ENCODE measurements around the gene ITGAE.

Gene ITGAE

GRCh38 chr17:3796822-3797170 is 4.2 kb downstream of the ITGAE start:
- no peak for ATAC-seq
- TF ChIP-seq TSHZ2 (CRISPR knock-in tag; IDR thresholded peaks at IDR 0.05) (no peak), SNAI2 (CRISPR knock-in tag; IDR thresholded peaks at IDR 0.05) (no peak), TOX (CRISPR knock-in tag; IDR thresholded peaks at IDR 0.05; ENCODE audit: borderline replicate concordance) (no peak), OSR1 (CRISPR knock-in tag; IDR thresholded peaks at IDR 0.05) (no peak), ZFP30 (CRISPR knock-in tag; IDR thresholded peaks at IDR 0.05) (no peak)

GRCh38 chr17:3796110-3796821 is 4.7 kb downstream of the ITGAE start:
- no peak for TF ChIP-seq RARB (CRISPR knock-in tag; IDR thresholded peaks at IDR 0.05)
- no peak for TF ChIP-seq PATZ1 (CRISPR knock-in tag; IDR thresholded peaks at IDR 0.05; ENCODE audit: borderline replicate concordance)
- TF ChIP-seq OSR1 (CRISPR knock-in tag; IDR thresholded peaks at IDR 0.05), result no peak
- TF ChIP-seq ZC3H10 (CRISPR knock-in tag; IDR thresholded peaks at IDR 0.05), result no peak
- TF ChIP-seq GLIS3 (CRISPR knock-in tag; IDR thresholded peaks at IDR 0.05), result no peak
- no peak for TF ChIP-seq CSDC2 (CRISPR knock-in tag; IDR thresholded peaks at IDR 0.05)
- no peak for TF ChIP-seq POU6F1 (CRISPR knock-in tag; IDR thresholded peaks at IDR 0.05; ENCODE audit: borderline replicate concordance, low read depth)
- no peak for TF ChIP-seq CSRNP3 (CRISPR knock-in tag; IDR thresholded peaks at IDR 0.05)
- TF ChIP-seq ARNTL (CRISPR knock-in tag; IDR thresholded peaks at IDR 0.05; ENCODE audit: borderline replicate concordance, low read depth), result no peak
- no peak for TF ChIP-seq ZNF8 (CRISPR knock-in tag; IDR thresholded peaks at IDR 0.05)
- no peak for ATAC-seq

- TF ChIP-seq RARB (CRISPR knock-in tag; IDR thresholded peaks at IDR 0.05), result no peak
- no peak for TF ChIP-seq ESRRG (CRISPR knock-in tag; IDR thresholded peaks at IDR 0.05)
- TF ChIP-seq POU6F1 (CRISPR knock-in tag; IDR thresholded peaks at IDR 0.05; ENCODE audit: borderline replicate concordance, low read depth), result no peak
- no peak for TF ChIP-seq ZFP3 (CRISPR knock-in tag; IDR thresholded peaks at IDR 0.05)
- no peak for TF ChIP-seq ZNF8 (CRISPR knock-in tag; IDR thresholded peaks at IDR 0.05)
- no peak for TF ChIP-seq ARNTL (CRISPR knock-in tag; IDR thresholded peaks at IDR 0.05; ENCODE audit: borderline replicate concordance, low read depth)
- TF ChIP-seq ZNF565 (CRISPR knock-in tag; conservative IDR thresholded peaks at IDR 0.05; ENCODE audit: low read depth), result no peak
- no peak for TF ChIP-seq ZNF70 (CRISPR knock-in tag; IDR thresholded peaks at IDR 0.05)
- TF ChIP-seq ZC3H10 (CRISPR knock-in tag; IDR thresholded peaks at IDR 0.05), result no peak
- TF ChIP-seq BACH2 (CRISPR knock-in tag; IDR thresholded peaks at IDR 0.05; ENCODE audit: borderline replicate concordance), result no peak
- no peak for TF ChIP-seq TOX (CRISPR knock-in tag; IDR thresholded peaks at IDR 0.05; ENCODE audit: borderline replicate concordance)
- no peak for TF ChIP-seq GLIS3 (CRISPR knock-in tag; IDR thresholded peaks at IDR 0.05)
- no peak for TF ChIP-seq SNAI2 (CRISPR knock-in tag; IDR thresholded peaks at IDR 0.05)
Observed at GRCh38 chr17:3795390-3796102, 5.4 kb downstream of the ITGAE start.

More at GRCh38 chr17:3795390-3796102, 5.4 kb downstream of the ITGAE start:
- ATAC-seq, result peak; percentile 13; the same call in 1 of the 3 replicates
